Neural crest cell (in vitro differentiated cells): ENCODE measurements around the gene FRMD7. TPM values are rescaled to one million over a fixed set of nuclear protein-coding genes. Genes with fewer than 3 reads are reported as not detected.

ENCODE experiments used
- DNase-seq: peaks from one replicate; pipeline ENCODE4 v3.0.0; 2021; ENCODE audit warnings: low read depth, mixed read lengths, low spot score
- H3K27ac Mint-ChIP-seq: one replicate; pipeline ENCODE4 v1.8.0; 2021; ENCODE audit warnings: mild to moderate bottlenecking, mixed read lengths; ENCODE audit not compliant: unreplicated experiment
- H3K27me3 Mint-ChIP-seq: 2 replicates; pipeline ENCODE4 v1.8.0; 2021; ENCODE audit warnings: low read depth, mild to moderate bottlenecking, mixed read lengths
- H3K36me3 Mint-ChIP-seq: 2 replicates; pipeline ENCODE4 v1.8.0; 2021; ENCODE audit warnings: low read depth, mild to moderate bottlenecking, mixed read lengths
- H3K4me1 Mint-ChIP-seq: 2 replicates; pipeline ENCODE4 v1.8.0; 2021; ENCODE audit warnings: mixed read lengths
- H3K4me3 Mint-ChIP-seq: one replicate; pipeline ENCODE4 v1.8.0; 2021; ENCODE audit warnings: mild to moderate bottlenecking, mixed read lengths
- H3K9me3 Mint-ChIP-seq: 2 replicates; pipeline ENCODE4 v1.8.0; 2021; ENCODE audit warnings: mixed read lengths
- total RNA-seq: library from RNA; stranded (reverse); gene quantifications from 2 replicates; pipeline ENCODE4 v1.2.1, GENCODE V29; 2021
- TF ChIP-seq, protein P1 (sequence below): fragments of 200-600 bp; sonication (generic); conservative IDR thresholded peaks from 2 replicates; pipeline ENCODE4 v1.5.0; 2021; ENCODE audit warnings: antibody characterized with exemption, mild to moderate bottlenecking

FRMD7 gene
- total RNA-seq, 1 donor from 2014 or later = 0.21 TPM

DNA sequence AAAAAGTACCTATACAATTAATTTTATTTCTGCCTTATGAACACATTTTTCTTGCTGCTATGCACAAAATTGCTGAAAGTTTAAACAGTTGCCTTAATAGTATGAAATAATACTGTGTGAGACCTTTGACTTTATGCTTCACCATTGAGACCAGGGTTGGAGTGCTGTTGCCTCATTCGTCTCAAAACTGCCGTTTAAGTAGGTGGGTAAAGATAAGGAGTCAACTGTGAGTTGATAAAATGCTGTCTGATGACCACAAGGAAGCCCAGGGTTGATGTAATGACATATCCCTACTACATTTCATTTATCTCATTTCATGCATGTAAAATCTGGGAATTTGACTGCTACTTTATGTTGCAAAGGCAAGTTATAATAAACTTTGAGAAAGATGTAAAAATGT lies 81.3 kb downstream of the FRMD7 start:
- Mint-ChIP-seq H3K27ac (no peak overlapping the region), H3K4me3 (no peak overlapping the region), H3K4me1 (peaks cover 31% of the 10 kb centered on the region), H3K9me3 (peaks cover 3% of the 10 kb centered on the region), H3K27me3 (no peaks in the 10 kb centered on the region), H3K36me3 (no peaks in the 10 kb centered on the region)
- DNase-seq = no peak
- TF ChIP-seq, protein P1, sequence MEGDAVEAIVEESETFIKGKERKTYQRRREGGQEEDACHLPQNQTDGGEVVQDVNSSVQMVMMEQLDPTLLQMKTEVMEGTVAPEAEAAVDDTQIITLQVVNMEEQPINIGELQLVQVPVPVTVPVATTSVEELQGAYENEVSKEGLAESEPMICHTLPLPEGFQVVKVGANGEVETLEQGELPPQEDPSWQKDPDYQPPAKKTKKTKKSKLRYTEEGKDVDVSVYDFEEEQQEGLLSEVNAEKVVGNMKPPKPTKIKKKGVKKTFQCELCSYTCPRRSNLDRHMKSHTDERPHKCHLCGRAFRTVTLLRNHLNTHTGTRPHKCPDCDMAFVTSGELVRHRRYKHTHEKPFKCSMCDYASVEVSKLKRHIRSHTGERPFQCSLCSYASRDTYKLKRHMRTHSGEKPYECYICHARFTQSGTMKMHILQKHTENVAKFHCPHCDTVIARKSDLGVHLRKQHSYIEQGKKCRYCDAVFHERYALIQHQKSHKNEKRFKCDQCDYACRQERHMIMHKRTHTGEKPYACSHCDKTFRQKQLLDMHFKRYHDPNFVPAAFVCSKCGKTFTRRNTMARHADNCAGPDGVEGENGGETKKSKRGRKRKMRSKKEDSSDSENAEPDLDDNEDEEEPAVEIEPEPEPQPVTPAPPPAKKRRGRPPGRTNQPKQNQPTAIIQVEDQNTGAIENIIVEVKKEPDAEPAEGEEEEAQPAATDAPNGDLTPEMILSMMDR = no peak

DNA sequence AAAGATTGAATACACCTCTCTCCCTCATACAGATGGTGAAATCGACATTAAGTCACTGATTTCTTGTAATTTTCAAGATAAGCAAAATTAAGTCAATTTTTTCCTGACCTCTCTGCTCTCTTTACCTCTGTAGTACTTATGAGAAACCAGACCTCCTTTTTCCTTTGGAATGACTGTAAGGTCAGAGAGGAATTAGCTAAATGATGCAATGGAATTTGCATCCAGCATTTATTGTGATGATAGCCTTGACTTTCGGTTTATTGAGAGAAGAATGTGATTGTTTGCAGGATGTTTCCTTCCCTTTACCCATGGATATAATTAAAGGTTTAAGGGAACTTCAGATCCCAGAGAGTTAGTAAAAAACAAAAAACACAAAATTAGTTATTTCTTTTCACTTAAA lies 82.4 kb downstream of the FRMD7 start:
- Mint-ChIP-seq H3K36me3 (no peaks in the 10 kb centered on the region), H3K27me3 (no peaks in the 10 kb centered on the region), H3K9me3 (no peaks in the 10 kb centered on the region), H3K4me1 (peaks cover 36% of the 10 kb centered on the region), H3K4me3 (no peak overlapping the region), H3K27ac (no peak overlapping the region)
- DNase-seq = no peak
- TF ChIP-seq, protein P1 = no peak

DNA sequence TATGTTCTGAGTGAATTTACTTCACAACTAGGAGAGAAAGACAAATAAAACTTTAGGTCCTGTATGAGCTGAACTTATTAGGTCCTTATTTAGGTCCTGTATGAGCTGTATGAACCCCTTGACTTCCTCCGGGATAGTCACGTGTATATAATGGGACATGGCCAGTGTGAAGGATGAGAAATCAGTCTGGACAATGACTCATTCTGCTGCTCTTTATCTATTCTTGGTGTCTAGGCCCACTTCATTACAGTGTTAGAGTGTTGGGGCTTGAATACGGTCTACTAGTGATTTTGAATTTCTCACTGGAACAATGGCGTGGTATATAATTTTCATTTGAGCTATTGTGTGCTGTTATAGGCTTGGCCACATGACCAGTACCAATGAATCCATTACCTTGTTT lies 82.9 kb downstream of the FRMD7 start:
- Mint-ChIP-seq H3K27me3 (no peaks in the 10 kb centered on the region), H3K36me3 (no peaks in the 10 kb centered on the region), H3K27ac (peak overlapping the region; percentile 27), H3K4me1 (peaks cover 41% of the 10 kb centered on the region), H3K9me3 (no peaks in the 10 kb centered on the region), H3K4me3 (no peak overlapping the region)
- no peak for DNase-seq
- TF ChIP-seq, protein P1 = no peak

DNA sequence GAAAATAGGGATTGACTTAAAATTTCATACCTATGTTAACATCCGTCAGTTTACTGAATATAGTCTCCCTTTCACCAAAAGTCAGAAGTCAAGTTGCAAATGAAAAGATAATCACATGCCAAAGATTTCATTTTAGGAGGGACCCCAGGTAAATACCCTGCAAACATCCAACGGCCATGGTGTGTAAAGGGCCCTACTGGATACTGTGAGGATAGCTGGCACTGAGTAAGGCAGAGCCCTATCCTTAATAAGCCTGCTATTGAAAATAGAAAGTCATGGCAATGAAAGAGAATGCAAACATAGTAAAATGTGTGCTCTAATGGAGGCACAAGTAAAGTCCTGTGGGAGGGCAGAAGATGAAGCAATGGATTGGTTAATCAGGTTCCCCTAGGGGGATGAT lies 83.8 kb downstream of the FRMD7 start:
- H3K27ac Mint-ChIP-seq = no peak overlapping the region
- no peak overlapping the region for H3K4me3 Mint-ChIP-seq
- no peaks in the 10 kb centered on the region for H3K27me3 Mint-ChIP-seq
- H3K36me3 Mint-ChIP-seq = no peaks in the 10 kb centered on the region
- H3K4me1 Mint-ChIP-seq = peaks cover 44% of the 10 kb centered on the region
- no peaks in the 10 kb centered on the region for H3K9me3 Mint-ChIP-seq
- TF ChIP-seq, protein P1 = no peak
- DNase-seq = no peak

DNA sequence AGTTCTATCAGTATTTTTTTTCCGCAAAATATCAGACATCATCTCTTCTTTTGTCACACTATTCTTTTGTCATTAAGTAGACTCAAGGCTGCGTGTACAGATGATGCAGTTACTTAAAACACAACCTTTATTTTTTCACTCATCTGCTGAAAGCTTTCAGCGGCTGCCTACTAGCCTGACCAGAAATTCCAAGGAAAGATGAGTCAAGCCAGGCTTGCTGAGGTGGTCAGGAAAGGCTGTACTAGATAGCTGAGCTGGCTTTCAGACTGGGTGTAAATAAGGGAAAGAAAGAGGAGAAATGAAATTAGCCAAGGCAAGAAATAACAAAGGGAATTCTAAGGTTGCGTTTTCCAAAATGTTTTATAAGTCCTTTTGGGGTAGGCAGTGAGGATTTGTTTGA lies 86.8 kb downstream of the FRMD7 start:
- H3K9me3 Mint-ChIP-seq = no peaks in the 10 kb centered on the region
- no peak for DNase-seq
- H3K36me3 Mint-ChIP-seq = no peaks in the 10 kb centered on the region
- no peaks in the 10 kb centered on the region for H3K27me3 Mint-ChIP-seq
- peaks cover 52% of the 10 kb centered on the region for H3K4me1 Mint-ChIP-seq
- no peak overlapping the region for H3K27ac Mint-ChIP-seq
- TF ChIP-seq, protein P1 = no peak
- no peak overlapping the region for H3K4me3 Mint-ChIP-seq

DNA sequence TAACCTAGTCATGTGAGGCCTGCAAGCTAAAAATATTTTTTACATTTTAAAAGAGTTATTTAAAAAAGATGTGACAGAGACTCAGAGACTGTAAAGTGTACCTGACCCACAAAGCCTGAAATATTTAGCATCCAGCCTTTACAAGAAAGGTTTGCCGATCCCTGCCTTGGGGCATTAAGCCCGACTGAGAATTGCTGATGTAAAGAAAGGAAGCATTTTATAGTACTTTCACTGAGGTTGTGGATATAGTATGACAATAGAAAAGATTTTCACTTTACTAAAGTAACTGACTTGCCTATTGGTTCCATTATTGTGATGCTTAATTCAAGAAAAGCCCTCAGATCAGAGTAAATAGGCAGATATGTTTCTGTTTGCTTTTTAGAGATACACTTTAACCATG lies 87.8 kb downstream of the FRMD7 start:
- DNase-seq = no peak
- TF ChIP-seq, protein P1 = no peak
- Mint-ChIP-seq H3K36me3 (no peaks in the 10 kb centered on the region), H3K4me1 (peaks cover 48% of the 10 kb centered on the region), H3K9me3 (no peaks in the 10 kb centered on the region), H3K4me3 (no peak overlapping the region), H3K27me3 (no peaks in the 10 kb centered on the region), H3K27ac (no peak overlapping the region)
